HepG2 (cell line): ENCODE results near the gene TROAP. TPM values are rescaled to one million over a fixed set of nuclear protein-coding genes. Genes with fewer than 3 reads are reported as not detected.

Experiments used
- ATF1 ChIP-seq: IDR thresholded peaks from 2 replicates; pipeline ENCODE4 v1.6.1; 2016; ENCODE audit warnings: mild to moderate bottlenecking, control low read depth
- ETV6 ChIP-seq: sonication (generic); formaldehyde crosslinking; conservative IDR thresholded peaks from 2 replicates; pipeline ENCODE4 v1.4.0; 2020; ENCODE audit warnings: missing genetic modification reagents
- HNRNPL ChIP-seq: fragments of 200-400 bp; formaldehyde crosslinking; IDR thresholded peaks from 2 replicates; pipeline ENCODE4 v1.6.1; 2017; ENCODE audit warnings: mild to moderate bottlenecking, low read depth, low read length
- MAFF ChIP-seq: IDR thresholded peaks from 2 replicates; pipeline ENCODE4 v1.6.1; 2011; ENCODE audit warnings: low read depth, low read length, improper control_type of control experiment
- NR1H2 ChIP-seq: sonication (generic); formaldehyde crosslinking; IDR thresholded peaks from 2 replicates; pipeline ENCODE4 v1.8.1; 2022; ENCODE audit warnings: low read depth, missing genetic modification reagents, borderline replicate concordance
- POLR2G ChIP-seq: fragments of 200-400 bp; formaldehyde crosslinking; IDR thresholded peaks from 2 replicates; pipeline ENCODE4 v1.6.1; 2018; ENCODE audit warnings: mild to moderate bottlenecking, low read depth, low read length, moderate library complexity
- RXRA ChIP-seq: sonication (generic); formaldehyde crosslinking; IDR thresholded peaks from 2 replicates; pipeline ENCODE4 v1.5.1; 2020; ENCODE audit warnings: missing genetic modification reagents
- SMARCC2 ChIP-seq: fragments of 450-650 bp; IDR thresholded peaks from 2 replicates; pipeline ENCODE4 v1.6.1; 2017; ENCODE audit warnings: antibody characterized with exemption, mild to moderate bottlenecking
- SRSF1 ChIP-seq: fragments of 200-400 bp; formaldehyde crosslinking; optimal IDR thresholded peaks from 2 replicates; pipeline ENCODE3; 2017; ENCODE audit warnings: mild to moderate bottlenecking, low read depth, low read length, moderate library complexity
- SRSF4 ChIP-seq: fragments of 200-400 bp; formaldehyde crosslinking; IDR thresholded peaks from one replicate; pipeline ENCODE4 v1.6.1; 2018; ENCODE audit warnings: mild to moderate bottlenecking, low read depth, low read length, moderate library complexity; ENCODE audit not compliant: poor library complexity, severe bottlenecking
- STAT5B ChIP-seq: sonication (generic); formaldehyde crosslinking; IDR thresholded peaks from 2 replicates; pipeline ENCODE4 v1.4.0; 2020; ENCODE audit warnings: missing genetic modification reagents
- TBP ChIP-seq: sonication (generic); formaldehyde crosslinking; IDR thresholded peaks from 2 replicates; pipeline ENCODE4 v1.5.0; 2020; ENCODE audit warnings: missing genetic modification reagents
- THYN1 ChIP-seq: sonication (generic); formaldehyde crosslinking; IDR thresholded peaks from 2 replicates; pipeline ENCODE4 v1.8.1; 2023; ENCODE audit warnings: low read depth, mild to moderate bottlenecking, moderate library complexity, missing genetic modification reagents, borderline replicate concordance
- WIZ ChIP-seq: sonication (generic); formaldehyde crosslinking; IDR thresholded peaks from 2 replicates; pipeline ENCODE4 v1.5.1; 2020; ENCODE audit warnings: mild to moderate bottlenecking, missing genetic modification reagents
- XBP1 ChIP-seq: sonication (generic); formaldehyde crosslinking; IDR thresholded peaks from 2 replicates; pipeline ENCODE4 v1.5.0; 2020; ENCODE audit warnings: missing genetic modification reagents
- ZNF17 ChIP-seq: sonication (generic); formaldehyde crosslinking; IDR thresholded peaks from 2 replicates; pipeline ENCODE4 v1.5.0; 2020; ENCODE audit warnings: mild to moderate bottlenecking, missing genetic modification reagents
- ZNF382 ChIP-seq: sonication (generic); formaldehyde crosslinking; IDR thresholded peaks from 2 replicates; pipeline ENCODE4 v1.5.0; 2020; ENCODE audit warnings: missing genetic modification reagents, mild to moderate bottlenecking, borderline replicate concordance
- ZNF703 ChIP-seq: sonication (generic); formaldehyde crosslinking; IDR thresholded peaks from 2 replicates; pipeline ENCODE4 v1.5.1; 2020; ENCODE audit warnings: missing genetic modification reagents, mild to moderate bottlenecking, moderate library complexity, borderline replicate concordance
- ZNF83 ChIP-seq: sonication (generic); formaldehyde crosslinking; IDR thresholded peaks from 2 replicates; pipeline ENCODE4 v1.4.0; 2020; ENCODE audit warnings: missing genetic modification reagents, mild to moderate bottlenecking, borderline replicate concordance
- ZSCAN29 ChIP-seq: sonication (generic); formaldehyde crosslinking; conservative IDR thresholded peaks from 2 replicates; pipeline ENCODE4 v1.4.0; 2020; ENCODE audit warnings: mild to moderate bottlenecking, missing genetic modification reagents
- polyA plus RNA-seq, 8 experiments: library from polyadenylated mRNA; depleted of rRNA in 3 of 8; stranded (reverse) in 7 of 8; unstranded in 1 of 8; fragments of >200 nt; fragmentation: Illumina TruSeq in 4 of 8; extraction: Trizol in 4 of 8; gene quantifications; 2 replicates each; pipeline versions ENCODE4 v1.2.1 to v1.2.3, GENCODE V29; 2011 to 2016; ENCODE audit warnings: low read depth in 4 of 8, missing spikeins in 1 of 8, mixed read lengths in 1 of 8; ENCODE audit not compliant: insufficient read depth in 1 of 8
- total RNA-seq, 5 experiments: library from RNA; depleted of rRNA; stranded (reverse); fragments of >200 nt; fragmentation: Illumina TruSeq; extraction: Trizol; gene quantifications; 2 replicates each; pipeline ENCODE4 v1.2.3, GENCODE V29; 2016; ENCODE audit warnings: low read depth in 1 of 5
- TF ChIP-seq, protein P1 (sequence below): sonication (generic); formaldehyde crosslinking; IDR thresholded peaks from 2 replicates; pipeline ENCODE4 v1.4.0; 2020; ENCODE audit warnings: missing genetic modification reagents
- TF ChIP-seq, protein P2 (sequence below): sonication (generic); formaldehyde crosslinking; IDR thresholded peaks from 2 replicates; pipeline ENCODE4 v1.4.0; 2020; ENCODE audit warnings: missing genetic modification reagents
- TF ChIP-seq, protein P3 (sequence below): sonication (generic); formaldehyde crosslinking; conservative IDR thresholded peaks from 2 replicates; pipeline ENCODE4 v1.8.0; 2022; ENCODE audit warnings: low read depth, missing genetic modification reagents
- TF ChIP-seq, protein P4 (sequence below): sonication (generic); formaldehyde crosslinking; IDR thresholded peaks from 2 replicates; pipeline ENCODE4 v1.4.0; 2020; ENCODE audit warnings: missing genetic modification reagents, borderline replicate concordance

TROAP gene
- total and polyA plus RNA-seq, 2 of the 13 experiments (the other 11 are each of a cell fraction or from before 2014, with no cell fraction given) = 22.5 to 30.9 TPM

DNA sequence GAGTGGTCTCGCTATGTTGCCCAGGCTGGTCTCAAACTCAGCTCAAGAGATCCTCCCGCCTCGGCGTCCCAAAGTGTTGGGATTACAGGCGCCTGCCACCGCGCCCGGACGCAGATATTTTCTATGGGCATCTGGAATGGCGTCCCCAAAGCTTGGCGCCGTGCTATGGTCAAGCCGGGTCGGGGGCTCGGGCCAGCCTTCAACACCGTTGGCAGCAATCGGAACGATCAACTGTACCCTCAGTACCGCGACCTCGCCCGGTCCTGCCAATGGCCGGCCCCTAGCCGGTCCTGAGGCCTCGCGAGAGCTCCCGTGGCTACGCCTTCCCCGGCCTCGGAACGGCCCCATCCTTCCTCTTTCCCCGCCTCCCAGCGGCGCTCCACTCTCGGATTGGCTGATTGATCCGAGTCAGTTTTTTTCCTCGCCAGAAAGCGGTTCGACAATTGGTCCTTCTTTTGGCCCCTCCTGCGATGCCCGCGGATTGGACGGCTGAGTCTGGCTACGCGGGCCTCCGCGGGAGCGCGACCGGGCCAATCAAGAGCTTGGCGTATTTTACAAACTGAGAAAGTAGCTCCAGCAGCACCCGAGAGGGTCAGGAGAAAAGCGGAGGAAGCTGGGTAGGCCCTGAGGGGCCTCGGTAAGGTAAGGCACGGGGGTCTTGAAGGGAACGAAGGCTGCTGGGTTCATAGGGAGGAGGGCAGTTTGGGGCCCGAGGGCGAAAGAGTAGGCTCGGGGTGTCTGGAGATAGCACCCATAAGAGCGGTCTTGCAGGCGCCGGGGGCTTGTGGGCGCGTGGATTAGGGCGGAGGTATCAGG lies at the start of gene TROAP (continued):
- TF ChIP-seq, protein P1, sequence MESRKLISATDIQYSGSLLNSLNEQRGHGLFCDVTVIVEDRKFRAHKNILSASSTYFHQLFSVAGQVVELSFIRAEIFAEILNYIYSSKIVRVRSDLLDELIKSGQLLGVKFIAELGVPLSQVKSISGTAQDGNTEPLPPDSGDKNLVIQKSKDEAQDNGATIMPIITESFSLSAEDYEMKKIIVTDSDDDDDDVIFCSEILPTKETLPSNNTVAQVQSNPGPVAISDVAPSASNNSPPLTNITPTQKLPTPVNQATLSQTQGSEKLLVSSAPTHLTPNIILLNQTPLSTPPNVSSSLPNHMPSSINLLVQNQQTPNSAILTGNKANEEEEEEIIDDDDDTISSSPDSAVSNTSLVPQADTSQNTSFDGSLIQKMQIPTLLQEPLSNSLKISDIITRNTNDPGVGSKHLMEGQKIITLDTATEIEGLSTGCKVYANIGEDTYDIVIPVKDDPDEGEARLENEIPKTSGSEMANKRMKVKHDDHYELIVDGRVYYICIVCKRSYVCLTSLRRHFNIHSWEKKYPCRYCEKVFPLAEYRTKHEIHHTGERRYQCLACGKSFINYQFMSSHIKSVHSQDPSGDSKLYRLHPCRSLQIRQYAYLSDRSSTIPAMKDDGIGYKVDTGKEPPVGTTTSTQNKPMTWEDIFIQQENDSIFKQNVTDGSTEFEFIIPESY (CRISPR knock-in tag) = no peak
- TF ChIP-seq NR1H2 (no peak), WIZ (CRISPR knock-in tag) (no peak), THYN1 (CRISPR knock-in tag) (no peak), XBP1 (no peak), POLR2G (peak; percentile 91), SMARCC2 (no peak), ZNF17 (no peak), ZNF382 (CRISPR knock-in tag) (no peak), ZNF83 (CRISPR knock-in tag) (peak; percentile 55; the same call in 1 of the 2 replicates), RXRA (CRISPR knock-in tag) (no peak), SRSF4 (no peak), HNRNPL (0 out of 2 replicates have a peak, but pooled peaks have one; percentile 50), ATF1 (CRISPR knock-in tag) (peak; percentile 89), MAFF (no peak), SRSF1 (no peak), ZSCAN29 (CRISPR knock-in tag) (no peak), STAT5B (CRISPR knock-in tag) (no peak), ZNF703 (CRISPR knock-in tag) (no peak), ETV6 (CRISPR knock-in tag) (no peak), TBP (CRISPR knock-in tag) (no peak)
- TF ChIP-seq, protein P2, sequence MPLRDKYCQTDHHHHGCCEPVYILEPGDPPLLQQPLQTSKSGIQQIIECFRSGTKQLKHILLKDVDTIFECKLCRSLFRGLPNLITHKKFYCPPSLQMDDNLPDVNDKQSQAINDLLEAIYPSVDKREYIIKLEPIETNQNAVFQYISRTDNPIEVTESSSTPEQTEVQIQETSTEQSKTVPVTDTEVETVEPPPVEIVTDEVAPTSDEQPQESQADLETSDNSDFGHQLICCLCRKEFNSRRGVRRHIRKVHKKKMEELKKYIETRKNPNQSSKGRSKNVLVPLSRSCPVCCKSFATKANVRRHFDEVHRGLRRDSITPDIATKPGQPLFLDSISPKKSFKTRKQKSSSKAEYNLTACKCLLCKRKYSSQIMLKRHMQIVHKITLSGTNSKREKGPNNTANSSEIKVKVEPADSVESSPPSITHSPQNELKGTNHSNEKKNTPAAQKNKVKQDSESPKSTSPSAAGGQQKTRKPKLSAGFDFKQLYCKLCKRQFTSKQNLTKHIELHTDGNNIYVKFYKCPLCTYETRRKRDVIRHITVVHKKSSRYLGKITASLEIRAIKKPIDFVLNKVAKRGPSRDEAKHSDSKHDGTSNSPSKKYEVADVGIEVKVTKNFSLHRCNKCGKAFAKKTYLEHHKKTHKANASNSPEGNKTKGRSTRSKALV (CRISPR knock-in tag) = no peak
- TF ChIP-seq, protein P3, sequence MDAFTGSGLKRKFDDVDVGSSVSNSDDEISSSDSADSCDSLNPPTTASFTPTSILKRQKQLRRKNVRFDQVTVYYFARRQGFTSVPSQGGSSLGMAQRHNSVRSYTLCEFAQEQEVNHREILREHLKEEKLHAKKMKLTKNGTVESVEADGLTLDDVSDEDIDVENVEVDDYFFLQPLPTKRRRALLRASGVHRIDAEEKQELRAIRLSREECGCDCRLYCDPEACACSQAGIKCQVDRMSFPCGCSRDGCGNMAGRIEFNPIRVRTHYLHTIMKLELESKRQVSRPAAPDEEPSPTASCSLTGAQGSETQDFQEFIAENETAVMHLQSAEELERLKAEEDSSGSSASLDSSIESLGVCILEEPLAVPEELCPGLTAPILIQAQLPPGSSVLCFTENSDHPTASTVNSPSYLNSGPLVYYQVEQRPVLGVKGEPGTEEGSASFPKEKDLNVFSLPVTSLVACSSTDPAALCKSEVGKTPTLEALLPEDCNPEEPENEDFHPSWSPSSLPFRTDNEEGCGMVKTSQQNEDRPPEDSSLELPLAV (CRISPR knock-in tag) = no peak
- TF ChIP-seq, protein P4, sequence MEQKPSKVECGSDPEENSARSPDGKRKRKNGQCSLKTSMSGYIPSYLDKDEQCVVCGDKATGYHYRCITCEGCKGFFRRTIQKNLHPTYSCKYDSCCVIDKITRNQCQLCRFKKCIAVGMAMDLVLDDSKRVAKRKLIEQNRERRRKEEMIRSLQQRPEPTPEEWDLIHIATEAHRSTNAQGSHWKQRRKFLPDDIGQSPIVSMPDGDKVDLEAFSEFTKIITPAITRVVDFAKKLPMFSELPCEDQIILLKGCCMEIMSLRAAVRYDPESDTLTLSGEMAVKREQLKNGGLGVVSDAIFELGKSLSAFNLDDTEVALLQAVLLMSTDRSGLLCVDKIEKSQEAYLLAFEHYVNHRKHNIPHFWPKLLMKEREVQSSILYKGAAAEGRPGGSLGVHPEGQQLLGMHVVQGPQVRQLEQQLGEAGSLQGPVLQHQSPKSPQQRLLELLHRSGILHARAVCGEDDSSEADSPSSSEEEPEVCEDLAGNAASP = no peak
